OCI-LY7 (cell line): ENCODE results near the gene SH3GLB2. TPM values are rescaled to one million over a fixed set of nuclear protein-coding genes. Genes with fewer than 3 reads are reported as not detected.

Source experiments
- BruUV-seq: library from RNA; stranded (reverse); fragments of 400-500 nt; replicated peaks from 2 replicates; lab custom pipeline; 2021; lab: Mats Ljungman, UMichigan
- CTCF ChIA-PET: fragments of 300-600 bp; sonication (Branson Sonifier 250); formaldehyde crosslinking; loops from one replicate; lab custom pipeline; 2022; ENCODE audit warnings: antibody characterized with exemption; ENCODE audit not compliant: unreplicated experiment; lab: Charles Lee
- POLR2A ChIA-PET: fragments of 300-600 bp; sonication (Branson Sonifier 250); formaldehyde crosslinking; loops from one replicate; lab custom pipeline; 2022; ENCODE audit warnings: antibody characterized with exemption; lab: Charles Lee
- DNase-seq: peaks from one replicate; pipeline ENCODE4 v3.0.0-alpha.2; 2015; ENCODE audit warnings: low spot score
- H2AFZ ChIP-seq: fragments of 200-600 bp; sonication (generic), shearing (Covaris generic); 2 replicates; pipeline ENCODE4 v1.6.1; 2014; ENCODE audit warnings: mild to moderate bottlenecking, antibody characterized with exemption, low read length, moderate library complexity
- H3K27ac ChIP-seq: fragments of 200-600 bp; sonication (generic); 2 replicates; pipeline ENCODE4 v1.5.1; 2014; ENCODE audit warnings: mixed run types, low read depth, mild to moderate bottlenecking, moderate library complexity, low read length, inconsistent platforms; ENCODE audit not compliant: poor library complexity, severe bottlenecking
- H3K36me3 ChIP-seq: fragments of 200-600 bp; sonication (generic); 2 replicates; pipeline ENCODE4 v1.6.1; 2014; ENCODE audit warnings: mild to moderate bottlenecking, antibody characterized with exemption, low read length, moderate library complexity, mixed read lengths; ENCODE audit not compliant: insufficient read depth
- H3K4me1 ChIP-seq: fragments of 200-600 bp; sonication (generic); 2 replicates; pipeline ENCODE4 v1.5.1; 2014; ENCODE audit warnings: mild to moderate bottlenecking, low read length; ENCODE audit not compliant: insufficient read depth, poor library complexity, severe bottlenecking
- H3K4me2 ChIP-seq: fragments of 200-600 bp; sonication (generic); 2 replicates; pipeline ENCODE4 v1.6.1; 2014; ENCODE audit warnings: mild to moderate bottlenecking, low read length
- H3K4me3 ChIP-seq: fragments of 200-600 bp; sonication (generic); 2 replicates; pipeline ENCODE4 v1.5.1; 2014; ENCODE audit warnings: mild to moderate bottlenecking, low read depth, low read length; ENCODE audit not compliant: poor library complexity, severe bottlenecking
- H3K79me2 ChIP-seq: fragments of 200-600 bp; sonication (generic); 2 replicates; pipeline ENCODE4 v1.6.1; 2016; ENCODE audit warnings: low read depth, mild to moderate bottlenecking, low read length, moderate library complexity, mixed read lengths; ENCODE audit not compliant: insufficient read depth
- H3K9me2 ChIP-seq: fragments of 200-600 bp; sonication (generic); 2 replicates; pipeline ENCODE4 v1.6.1; 2016; ENCODE audit warnings: mild to moderate bottlenecking, low read length, mixed read lengths; ENCODE audit not compliant: insufficient read depth
- H3K9me3 ChIP-seq: fragments of 200-600 bp; sonication (generic); 2 replicates; pipeline ENCODE4 v1.6.1; 2014; ENCODE audit warnings: mild to moderate bottlenecking, mixed run types, low read length, mixed read lengths
- H4K20me1 ChIP-seq: fragments of 200-600 bp; sonication (generic); 2 replicates; pipeline ENCODE4 v1.6.1; 2014; ENCODE audit warnings: mild to moderate bottlenecking, antibody characterized with exemption, low read length, moderate library complexity, mixed read lengths; ENCODE audit not compliant: insufficient read depth
- EZH2phosphoT487 ChIP-seq: fragments of 200-600 bp; sonication (generic); IDR thresholded peaks from 2 replicates; pipeline ENCODE4 v1.6.1; 2018; ENCODE audit warnings: low read depth, borderline replicate concordance, mild to moderate bottlenecking, mixed run types, antibody characterized with exemption, low read length, moderate library complexity, mixed read lengths
- intact Hi-C: fragments of 100-400 bp; cut with micrococcal nuclease; formaldehyde crosslinking; loops from one replicate; pipeline ENCODE4 v1.10.0; 2022; ENCODE audit not compliant: unreplicated experiment
- total RNA-seq, 2 experiments: library from RNA; depleted of rRNA in 1 of 2; stranded (reverse); fragments of >200 nt in 1 of 2; shearing (Covaris generic) in 1 of 2; gene quantifications; 2 replicates each; pipeline ENCODE4 v1.2.3, GENCODE V29; 2014 to 2022
- TF ChIP-seq, protein P1 (sequence below): fragments of 200-600 bp; sonication (generic); conservative IDR thresholded peaks from 2 replicates; pipeline ENCODE4 v1.5.1; 2014; ENCODE audit warnings: mild to moderate bottlenecking, antibody characterized with exemption, low read length, moderate library complexity, mixed read lengths

Gene SH3GLB2
- total RNA-seq, 2 experiments from 2014 or later, result 58.4 to 92.6 TPM

DNA sequence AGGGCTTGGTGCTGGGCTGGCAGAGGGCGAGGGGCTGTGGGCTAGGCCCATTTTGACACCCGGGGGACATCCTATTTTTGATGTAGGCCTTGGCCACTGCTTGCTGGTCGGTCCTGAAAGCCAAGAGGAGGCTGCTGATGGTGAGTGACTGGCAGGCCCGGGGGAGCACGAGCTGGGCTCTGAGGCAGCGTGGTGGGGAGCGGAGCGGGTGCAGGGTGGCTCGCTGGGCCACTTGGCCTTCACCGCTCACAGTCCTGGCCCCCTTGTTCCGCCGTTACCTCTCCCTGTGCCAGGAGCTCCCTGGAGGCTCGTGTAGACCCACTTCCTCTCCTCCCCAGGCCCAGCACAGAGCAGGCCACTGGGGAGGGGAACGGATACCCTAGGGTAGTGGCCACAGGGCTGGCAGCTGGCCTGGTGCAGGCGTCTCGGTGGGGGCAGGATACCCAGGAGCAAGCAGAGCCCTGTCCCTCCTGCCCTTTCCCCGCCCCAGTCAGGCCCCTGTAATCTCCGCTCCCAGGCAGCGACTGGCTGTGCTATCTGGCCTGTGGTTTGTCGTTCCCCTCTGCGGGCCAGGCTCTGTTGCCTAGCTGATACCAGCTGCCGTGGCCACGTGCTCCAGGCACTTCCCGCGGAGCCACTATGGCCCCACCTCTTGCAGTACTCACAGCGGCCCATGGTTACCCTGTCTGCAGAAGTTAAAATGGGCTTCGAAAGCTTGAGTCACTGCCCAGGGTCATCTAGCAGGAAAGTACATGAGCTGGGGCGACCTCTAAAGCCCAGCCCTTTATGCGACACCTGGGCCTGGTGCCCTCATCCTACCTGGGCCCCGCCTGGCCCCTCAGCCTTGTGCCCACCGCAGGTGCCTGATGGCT lies 41.1 kb upstream of the SH3GLB2 start:
- Histone ChIP-seq H3K4me2 (no peak overlapping the region), H4K20me1 (no peaks in the 10 kb centered on the region), H3K4me1 (no peaks in the 10 kb centered on the region), H3K4me3 (no peak overlapping the region), H3K27ac (no peak overlapping the region), H3K79me2 (no peaks in the 10 kb centered on the region), H2AFZ (no peak overlapping the region), H3K36me3 (peaks cover 31% of the 10 kb centered on the region), H3K9me2 (no peaks in the 10 kb centered on the region), H3K9me3 (no peaks in the 10 kb centered on the region)
- BruUV-seq, result no TSS peak
- no peak for TF ChIP-seq EZH2phosphoT487
- TF ChIP-seq, protein P1, sequence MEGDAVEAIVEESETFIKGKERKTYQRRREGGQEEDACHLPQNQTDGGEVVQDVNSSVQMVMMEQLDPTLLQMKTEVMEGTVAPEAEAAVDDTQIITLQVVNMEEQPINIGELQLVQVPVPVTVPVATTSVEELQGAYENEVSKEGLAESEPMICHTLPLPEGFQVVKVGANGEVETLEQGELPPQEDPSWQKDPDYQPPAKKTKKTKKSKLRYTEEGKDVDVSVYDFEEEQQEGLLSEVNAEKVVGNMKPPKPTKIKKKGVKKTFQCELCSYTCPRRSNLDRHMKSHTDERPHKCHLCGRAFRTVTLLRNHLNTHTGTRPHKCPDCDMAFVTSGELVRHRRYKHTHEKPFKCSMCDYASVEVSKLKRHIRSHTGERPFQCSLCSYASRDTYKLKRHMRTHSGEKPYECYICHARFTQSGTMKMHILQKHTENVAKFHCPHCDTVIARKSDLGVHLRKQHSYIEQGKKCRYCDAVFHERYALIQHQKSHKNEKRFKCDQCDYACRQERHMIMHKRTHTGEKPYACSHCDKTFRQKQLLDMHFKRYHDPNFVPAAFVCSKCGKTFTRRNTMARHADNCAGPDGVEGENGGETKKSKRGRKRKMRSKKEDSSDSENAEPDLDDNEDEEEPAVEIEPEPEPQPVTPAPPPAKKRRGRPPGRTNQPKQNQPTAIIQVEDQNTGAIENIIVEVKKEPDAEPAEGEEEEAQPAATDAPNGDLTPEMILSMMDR, result no peak
- POLR2A ChIA-PET, result no interaction called here
- CTCF ChIA-PET, result no interaction called here
- intact Hi-C loops, result no loop called here
- DNase-seq, result no peak

DNA sequence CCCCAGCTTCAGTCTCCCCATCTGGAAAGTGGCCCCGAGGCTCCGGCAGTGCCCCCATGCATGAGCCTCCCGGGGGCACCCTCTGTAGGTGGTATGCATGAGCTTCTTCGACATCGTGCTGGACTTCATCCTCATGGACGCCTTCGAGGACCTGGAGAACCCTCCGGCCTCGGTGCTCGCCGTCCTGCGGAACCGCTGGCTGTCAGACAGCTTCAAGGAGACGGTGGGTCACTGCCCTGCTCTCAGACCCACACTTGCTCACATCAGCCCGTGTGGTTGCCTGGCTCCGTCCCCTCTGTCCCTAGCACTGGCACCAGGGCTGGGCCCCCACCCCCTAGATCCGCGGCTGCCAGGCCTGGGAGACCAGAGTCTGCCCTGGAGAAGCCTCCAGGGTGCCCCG lies 40.0 kb upstream of the SH3GLB2 start:
- intact Hi-C loops, result no loop called here
- Histone ChIP-seq H3K79me2 (no peaks in the 10 kb centered on the region), H2AFZ (no peak overlapping the region), H3K9me2 (no peaks in the 10 kb centered on the region), H3K4me1 (no peaks in the 10 kb centered on the region), H3K36me3 (peaks cover 39% of the 10 kb centered on the region), H3K9me3 (no peaks in the 10 kb centered on the region), H3K4me2 (no peak overlapping the region), H4K20me1 (no peaks in the 10 kb centered on the region), H3K4me3 (no peak overlapping the region), H3K27ac (no peak overlapping the region)
- no peak for TF ChIP-seq EZH2phosphoT487
- TF ChIP-seq, protein P1, result no peak
- POLR2A ChIA-PET, result no interaction called here
- no TSS peak for BruUV-seq
- CTCF ChIA-PET, result no interaction called here
- DNase-seq, result no peak

DNA sequence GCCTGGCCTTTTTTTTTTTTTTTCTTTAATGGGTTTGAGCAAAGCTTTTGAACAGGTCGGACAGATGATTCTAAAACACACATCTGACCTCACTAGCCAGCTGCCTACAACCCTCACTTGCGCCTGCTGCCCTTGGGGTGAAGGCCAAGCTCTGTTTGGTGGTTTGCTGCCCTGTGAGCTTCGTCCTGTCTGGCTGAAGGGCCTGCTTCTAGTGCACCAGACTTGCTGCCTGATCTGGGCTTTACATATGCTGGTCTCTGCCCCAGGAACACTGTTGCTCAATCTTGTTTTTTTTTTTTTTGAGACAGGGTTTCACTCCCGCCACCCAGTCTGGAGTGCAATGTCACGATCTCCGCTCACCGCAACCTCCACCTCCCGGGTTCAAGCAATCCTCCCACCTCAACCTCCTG lies 36.4 kb upstream of the SH3GLB2 start:
- Histone ChIP-seq H3K9me2 (no peaks in the 10 kb centered on the region), H3K4me1 (no peaks in the 10 kb centered on the region), H3K36me3 (peaks cover 45% of the 10 kb centered on the region), H3K4me2 (no peak overlapping the region), H3K4me3 (no peak overlapping the region), H3K9me3 (no peaks in the 10 kb centered on the region), H3K27ac (no peak overlapping the region), H4K20me1 (no peaks in the 10 kb centered on the region), H3K79me2 (no peaks in the 10 kb centered on the region), H2AFZ (no peak overlapping the region)
- BruUV-seq, result no TSS peak
- intact Hi-C loops, result no loop called here
- TF ChIP-seq EZH2phosphoT487, result no peak
- TF ChIP-seq, protein P1, result no peak
- DNase-seq, result no peak
- ChIA-PET CTCF (interaction anchor here (0.6 kb wide), 1 partner anchor 38 kb away, joined by 3 read pairs; no protein-coding TSS in a partner anchor), POLR2A (no interaction called here)
